HG03571 (cell line): ENCODE data around the gene CSK.

Experiments used
- ATAC-seq: cut with Tn5 transposase; IDR thresholded peaks from one replicate; pipeline ENCODE4 v1.9.1; 2021; ENCODE audit not compliant: unreplicated experiment

The CSK gene

GRCh38 chr15:74799856-74800558 lies 18.1 kb downstream of the CSK start:
- peak; percentile 58 for ATAC-seq

GRCh38 chr15:74800559-74801094 lies 18.7 kb downstream of the CSK start:
- no peak for ATAC-seq

GRCh38 chr15:74801311-74801997 lies 19.6 kb downstream of the CSK start:
- no peak for ATAC-seq

- no peak for ATAC-seq
These were observed 20.4 kb downstream of the CSK start for GRCh38 chr15:74802290-74802689.

- ATAC-seq, result no peak
These were observed 21.1 kb downstream of the CSK start for GRCh38 chr15:74802862-74803447.

- ATAC-seq, result no peak
These were observed 23.1 kb downstream of the CSK start for GRCh38 chr15:74804935-74805334.

GRCh38 chr15:74807282-74807681 lies 25.4 kb downstream of the CSK start:
- ATAC-seq, result no peak

GRCh38 chr15:74808078-74808839 lies 26.4 kb downstream of the CSK start:
- ATAC-seq, result no peak

GRCh38 chr15:74808840-74809229 lies 27.0 kb downstream of the CSK start:
- ATAC-seq, result no peak

- no peak for ATAC-seq
These were observed 27.4 kb downstream of the CSK start for GRCh38 chr15:74809242-74809641.

- no peak for ATAC-seq
These were observed 28.1 kb downstream of the CSK start for GRCh38 chr15:74809956-74810355.

- ATAC-seq, result no peak
These were observed 30.7 kb downstream of the CSK start, which contains the start of gene LMAN1L for GRCh38 chr15:74812533-74812932. Gene LMAN1L (plus strand): TSS chr15:74812835. CDS start chr15:74812855, 20 bp downstream.

GRCh38 chr15:74815121-74815934 lies 33.4 kb downstream of the CSK start:
- ATAC-seq, result no peak

GRCh38 chr15:74815961-74816360 lies 34.1 kb downstream of the CSK start:
- no peak for ATAC-seq

GRCh38 chr15:74816624-74817369 lies 34.9 kb downstream of the CSK start:
- ATAC-seq, result no peak

- no peak for ATAC-seq
These were observed 35.5 kb downstream of the CSK start for GRCh38 chr15:74817370-74817737.

- ATAC-seq, result no peak
These were observed 38.2 kb downstream of the CSK start for GRCh38 chr15:74820056-74820455.

GRCh38 chr15:74821091-74821789 lies 39.4 kb downstream of the CSK start:
- peak; percentile 76 for ATAC-seq

GRCh38 chr15:74821790-74822158 lies 39.9 kb downstream of the CSK start:
- no peak for ATAC-seq
